GM10266 (cell line): Measurements from ENCODE around the gene ACVR1.
A peak's percentile ranks its signal among the peaks of the same experiment; 100 is the strongest.

Experiments
- DNase-seq: peaks from one replicate; pipeline ENCODE4 v3.0.0; 2012; ENCODE audit errors: extremely low spot score
- CTCF ChIP-seq: IDR thresholded peaks from 2 replicates; pipeline ENCODE4 v1.5.1; 2012; ENCODE audit warnings: mild to moderate bottlenecking, low read depth; ENCODE audit not compliant: control insufficient read depth, insufficient read depth; ENCODE audit errors: missing control alignments

ACVR1 gene

GRCh38 chr2:157876066-157876785 is at the start of gene ACVR1:
Gene ACVR1 (minus strand): TSS chr2:157876330. CDS start chr2:157799493, 76,837 bp downstream.
- peak; percentile 90 for DNase-seq
- TF ChIP-seq CTCF: peak; percentile 48

- no peak for TF ChIP-seq CTCF
These were observed 48.9 kb upstream of the ACVR1 start for GRCh38 chr2:157925071-157925470.

GRCh38 chr2:157923598-157924217 is 47.6 kb upstream of the ACVR1 start:
- no peak for TF ChIP-seq CTCF
- no peak for DNase-seq

More at GRCh38 chr2:157925071-157925470, 48.9 kb upstream of the ACVR1 start:
- DNase-seq: no peak

- no peak for DNase-seq
- no peak for TF ChIP-seq CTCF
These were observed 46.7 kb upstream of the ACVR1 start for GRCh38 chr2:157922815-157923214.

GRCh38 chr2:157922336-157922735 is 46.2 kb upstream of the ACVR1 start:
- no peak for TF ChIP-seq CTCF
- no peak for DNase-seq

- DNase-seq: no peak
- TF ChIP-seq CTCF: no peak
These were observed 44.6 kb upstream of the ACVR1 start for GRCh38 chr2:157920736-157921135.

GRCh38 chr2:157919181-157919580 is 43.1 kb upstream of the ACVR1 start:
- no peak for DNase-seq
- TF ChIP-seq CTCF: no peak
